HepG2 (cell line): Measurements from ENCODE around the gene PRKCG. TPM values are rescaled to one million over a fixed set of nuclear protein-coding genes. Genes with fewer than 3 reads are reported as not detected.

Experiments used
- CC2D1A ChIP-seq: sonication (generic); formaldehyde crosslinking; IDR thresholded peaks from 2 replicates; pipeline ENCODE4 v1.8.1; 2023; ENCODE audit warnings: mild to moderate bottlenecking, missing genetic modification reagents
- DRAP1 ChIP-seq: IDR thresholded peaks from 2 replicates; pipeline ENCODE4 v1.6.1; 2016; ENCODE audit warnings: missing genetic modification reagents, missing compliant biosample characterization
- ELF1 ChIP-seq: sonication (generic); formaldehyde crosslinking; IDR thresholded peaks from 2 replicates; pipeline ENCODE4 v1.4.0; 2020; ENCODE audit warnings: missing genetic modification reagents
- FOSL2 ChIP-seq: sonication (generic); formaldehyde crosslinking; IDR thresholded peaks from 2 replicates; pipeline ENCODE4 v1.4.0; 2020; ENCODE audit warnings: missing genetic modification reagents
- GABPB1 ChIP-seq: IDR thresholded peaks from 2 replicates; pipeline ENCODE4 v1.6.1; 2016; ENCODE audit warnings: mild to moderate bottlenecking, missing genetic modification reagents, moderate library complexity, missing compliant biosample characterization
- GPBP1L1 ChIP-seq: sonication (generic); formaldehyde crosslinking; IDR thresholded peaks from 2 replicates; pipeline ENCODE4 v1.5.0; 2020; ENCODE audit warnings: mild to moderate bottlenecking, missing genetic modification reagents
- HNRNPLL ChIP-seq: fragments of 200-400 bp; formaldehyde crosslinking; IDR thresholded peaks from 2 replicates; pipeline ENCODE4 v1.6.1; 2017; ENCODE audit warnings: mild to moderate bottlenecking, low read depth, low read length; ENCODE audit not compliant: poor library complexity, severe bottlenecking
- KDM2A ChIP-seq: sonication (generic); formaldehyde crosslinking; IDR thresholded peaks from 2 replicates; pipeline ENCODE4 v1.4.0; 2020; ENCODE audit warnings: low read depth, missing genetic modification reagents, borderline replicate concordance
- TCF12 ChIP-seq, 2 experiments: fragments of 450-650 bp in 1 of 2; sonication (generic) in 1 of 2; formaldehyde crosslinking in 1 of 2; IDR thresholded peaks; 2 replicates each; pipeline versions ENCODE4 v1.6.1 to v1.8.0; 2017 to 2022; ENCODE audit warnings: antibody characterized with exemption in 1 of 2, mild to moderate bottlenecking in 1 of 2, missing genetic modification reagents in 1 of 2, moderate library complexity in 1 of 2
- U2AF2 ChIP-seq: fragments of 200-400 bp; formaldehyde crosslinking; IDR thresholded peaks from 2 replicates; pipeline ENCODE4 v1.6.1; 2017; ENCODE audit warnings: low read depth, mild to moderate bottlenecking, low read length
- ZNF274 ChIP-seq: sonication (generic); formaldehyde crosslinking; IDR thresholded peaks from 2 replicates; pipeline ENCODE4 v1.5.1; 2020; ENCODE audit warnings: mild to moderate bottlenecking, missing genetic modification reagents
- ZNF326 ChIP-seq: sonication (generic); formaldehyde crosslinking; IDR thresholded peaks from 2 replicates; pipeline ENCODE4 v1.4.0; 2020; ENCODE audit warnings: missing genetic modification reagents, borderline replicate concordance
- ZNF556 ChIP-seq: sonication (generic); formaldehyde crosslinking; IDR thresholded peaks from 2 replicates; pipeline ENCODE4 v1.4.0; 2020; ENCODE audit warnings: mild to moderate bottlenecking, missing genetic modification reagents, borderline replicate concordance
- polyA plus RNA-seq, 8 experiments: library from polyadenylated mRNA; depleted of rRNA in 3 of 8; stranded (reverse) in 7 of 8; unstranded in 1 of 8; fragments of >200 nt; fragmentation: Illumina TruSeq in 4 of 8; extraction: Trizol in 4 of 8; gene quantifications; 2 replicates each; pipeline versions ENCODE4 v1.2.1 to v1.2.3, GENCODE V29; 2011 to 2016; ENCODE audit warnings: low read depth in 4 of 8, missing spikeins in 1 of 8, mixed read lengths in 1 of 8; ENCODE audit not compliant: insufficient read depth in 1 of 8
- total RNA-seq, 5 experiments: library from RNA; depleted of rRNA; stranded (reverse); fragments of >200 nt; fragmentation: Illumina TruSeq; extraction: Trizol; gene quantifications; 2 replicates each; pipeline ENCODE4 v1.2.3, GENCODE V29; 2016; ENCODE audit warnings: low read depth in 1 of 5
- TF ChIP-seq, protein P1 (sequence below), 2 experiments: sonication (generic) in 1 of 2; formaldehyde crosslinking in 1 of 2; IDR thresholded peaks; 2 replicates each; pipeline versions ENCODE4 v1.6.1 to v1.9.0; 2014 to 2022; ENCODE audit warnings: antibody characterized with exemption in 1 of 2, borderline replicate concordance in 1 of 2, inconsistent platforms in 1 of 2, low read depth in 1 of 2, missing genetic modification reagents in 1 of 2
- TF ChIP-seq, protein P2 (sequence below): sonication (generic); formaldehyde crosslinking; IDR thresholded peaks from 2 replicates; pipeline ENCODE4 v1.4.0; 2020; ENCODE audit warnings: missing genetic modification reagents
- TF ChIP-seq, protein P3 (sequence below): IDR thresholded peaks from 2 replicates; pipeline ENCODE4 v1.6.1; 2018; ENCODE audit warnings: missing genetic modification reagents, mild to moderate bottlenecking, missing compliant biosample characterization
- TF ChIP-seq, protein P4 (sequence below): sonication (generic); formaldehyde crosslinking; IDR thresholded peaks from 2 replicates; pipeline ENCODE4 v1.4.0; 2020; ENCODE audit warnings: missing genetic modification reagents, borderline replicate concordance

Gene PRKCG
- total and polyA plus RNA-seq, 2 of the 13 experiments (the other 11 are each of a cell fraction or from before 2014, with no cell fraction given): 0.02 to 0.03 TPM

DNA sequence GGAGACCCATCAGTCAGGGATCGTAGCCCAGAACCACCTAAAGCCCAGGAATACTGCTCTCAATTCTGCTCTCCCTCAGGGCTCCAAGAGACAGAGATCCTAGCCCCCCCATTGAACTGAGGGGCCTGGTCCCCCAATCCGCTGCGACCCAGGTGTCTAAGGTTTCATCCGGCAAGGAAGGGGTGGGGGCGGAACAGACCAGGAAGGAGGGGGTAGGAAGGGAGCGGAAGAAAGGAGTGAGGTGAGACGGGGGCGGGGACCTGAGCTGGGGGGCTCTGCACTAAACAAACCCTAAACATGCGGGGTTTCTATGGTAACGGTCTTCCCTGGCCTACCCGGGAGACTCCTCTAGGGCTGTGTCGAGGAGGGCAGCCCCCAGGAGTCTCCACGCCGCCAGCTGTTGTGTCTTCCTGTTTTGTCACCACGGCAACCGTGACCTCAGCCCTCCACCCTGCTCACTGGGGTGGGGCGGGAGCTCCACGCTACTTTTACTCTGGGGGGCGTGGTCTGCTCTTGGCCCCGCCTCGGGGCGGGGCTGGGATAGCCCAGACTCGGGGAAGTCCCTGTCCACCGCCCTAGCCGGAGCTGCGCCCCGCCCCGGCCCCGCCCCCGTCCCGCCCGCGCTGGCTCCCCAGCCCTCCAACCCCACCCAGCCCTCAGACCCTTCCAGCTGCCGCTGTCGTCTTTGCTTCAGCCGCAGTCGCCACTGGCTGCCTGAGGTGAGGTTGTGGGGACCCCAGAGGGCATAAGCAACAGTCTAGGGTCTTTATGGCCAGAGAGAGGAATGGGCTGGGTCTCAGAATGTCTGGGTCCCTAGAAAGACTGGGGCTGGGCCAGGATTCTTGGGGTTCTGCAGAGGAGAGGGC lies 14.5 kb upstream of the PRKCG start, which contains the start of gene MYADM (continued):
- TF ChIP-seq, protein P1, sequence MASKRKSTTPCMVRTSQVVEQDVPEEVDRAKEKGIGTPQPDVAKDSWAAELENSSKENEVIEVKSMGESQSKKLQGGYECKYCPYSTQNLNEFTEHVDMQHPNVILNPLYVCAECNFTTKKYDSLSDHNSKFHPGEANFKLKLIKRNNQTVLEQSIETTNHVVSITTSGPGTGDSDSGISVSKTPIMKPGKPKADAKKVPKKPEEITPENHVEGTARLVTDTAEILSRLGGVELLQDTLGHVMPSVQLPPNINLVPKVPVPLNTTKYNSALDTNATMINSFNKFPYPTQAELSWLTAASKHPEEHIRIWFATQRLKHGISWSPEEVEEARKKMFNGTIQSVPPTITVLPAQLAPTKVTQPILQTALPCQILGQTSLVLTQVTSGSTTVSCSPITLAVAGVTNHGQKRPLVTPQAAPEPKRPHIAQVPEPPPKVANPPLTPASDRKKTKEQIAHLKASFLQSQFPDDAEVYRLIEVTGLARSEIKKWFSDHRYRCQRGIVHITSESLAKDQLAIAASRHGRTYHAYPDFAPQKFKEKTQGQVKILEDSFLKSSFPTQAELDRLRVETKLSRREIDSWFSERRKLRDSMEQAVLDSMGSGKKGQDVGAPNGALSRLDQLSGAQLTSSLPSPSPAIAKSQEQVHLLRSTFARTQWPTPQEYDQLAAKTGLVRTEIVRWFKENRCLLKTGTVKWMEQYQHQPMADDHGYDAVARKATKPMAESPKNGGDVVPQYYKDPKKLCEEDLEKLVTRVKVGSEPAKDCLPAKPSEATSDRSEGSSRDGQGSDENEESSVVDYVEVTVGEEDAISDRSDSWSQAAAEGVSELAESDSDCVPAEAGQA (IDR thresholded peaks at IDR 0.05; ENCODE audit: low read depth): no peak
- TF ChIP-seq, protein P1 (CRISPR knock-in tag; IDR thresholded peaks at IDR 0.05; ENCODE audit: borderline replicate concordance): no peak
- peak; percentile 36; the same call in 1 of the 2 replicates for TF ChIP-seq FOSL2 (CRISPR knock-in tag)
- TF ChIP-seq, protein P2, sequence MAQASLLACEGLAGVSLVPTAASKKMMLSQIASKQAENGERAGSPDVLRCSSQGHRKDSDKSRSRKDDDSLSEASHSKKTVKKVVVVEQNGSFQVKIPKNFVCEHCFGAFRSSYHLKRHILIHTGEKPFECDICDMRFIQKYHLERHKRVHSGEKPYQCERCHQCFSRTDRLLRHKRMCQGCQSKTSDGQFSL (CRISPR knock-in tag): no peak
- no peak for TF ChIP-seq GPBP1L1 (CRISPR knock-in tag)
- TF ChIP-seq ZNF274 (CRISPR knock-in tag): no peak
- TF ChIP-seq U2AF2: 0 out of 2 replicates have a peak, but pooled peaks have one; percentile 9
- no peak for TF ChIP-seq CC2D1A (CRISPR knock-in tag)
- no peak for TF ChIP-seq TCF12 (IDR thresholded peaks at IDR 0.05)
- TF ChIP-seq TCF12 (CRISPR knock-in tag; IDR thresholded peaks at IDR 0.05): no peak
- TF ChIP-seq ZNF556 (CRISPR knock-in tag): peak; percentile 91; the same call in 1 of the 2 replicates
- TF ChIP-seq, protein P3, sequence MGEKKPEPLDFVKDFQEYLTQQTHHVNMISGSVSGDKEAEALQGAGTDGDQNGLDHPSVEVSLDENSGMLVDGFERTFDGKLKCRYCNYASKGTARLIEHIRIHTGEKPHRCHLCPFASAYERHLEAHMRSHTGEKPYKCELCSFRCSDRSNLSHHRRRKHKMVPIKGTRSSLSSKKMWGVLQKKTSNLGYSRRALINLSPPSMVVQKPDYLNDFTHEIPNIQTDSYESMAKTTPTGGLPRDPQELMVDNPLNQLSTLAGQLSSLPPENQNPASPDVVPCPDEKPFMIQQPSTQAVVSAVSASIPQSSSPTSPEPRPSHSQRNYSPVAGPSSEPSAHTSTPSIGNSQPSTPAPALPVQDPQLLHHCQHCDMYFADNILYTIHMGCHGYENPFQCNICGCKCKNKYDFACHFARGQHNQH: peak; percentile 91
- no peak for TF ChIP-seq ZNF326 (CRISPR knock-in tag)
- peak; percentile 83 for TF ChIP-seq GABPB1 (CRISPR knock-in tag)
- peak; percentile 90 for TF ChIP-seq KDM2A (CRISPR knock-in tag)
- TF ChIP-seq, protein P4, sequence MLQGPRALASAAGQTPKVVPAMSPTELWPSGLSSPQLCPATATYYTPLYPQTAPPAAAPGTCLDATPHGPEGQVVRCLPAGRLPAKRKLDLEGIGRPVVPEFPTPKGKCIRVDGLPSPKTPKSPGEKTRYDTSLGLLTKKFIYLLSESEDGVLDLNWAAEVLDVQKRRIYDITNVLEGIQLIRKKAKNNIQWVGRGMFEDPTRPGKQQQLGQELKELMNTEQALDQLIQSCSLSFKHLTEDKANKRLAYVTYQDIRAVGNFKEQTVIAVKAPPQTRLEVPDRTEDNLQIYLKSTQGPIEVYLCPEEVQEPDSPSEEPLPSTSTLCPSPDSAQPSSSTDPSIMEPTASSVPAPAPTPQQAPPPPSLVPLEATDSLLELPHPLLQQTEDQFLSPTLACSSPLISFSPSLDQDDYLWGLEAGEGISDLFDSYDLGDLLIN (CRISPR knock-in tag): no peak
- peak; percentile 86 for TF ChIP-seq HNRNPLL
- TF ChIP-seq DRAP1 (CRISPR knock-in tag): peak; percentile 97
- TF ChIP-seq ELF1 (CRISPR knock-in tag): peak; percentile 86
